Panc1 (cell line): ENCODE results near the gene MTREX. TPM values are rescaled to one million over a fixed set of nuclear protein-coding genes. Genes with fewer than 3 reads are reported as not detected.
A peak's percentile ranks its signal among the peaks of the same experiment; 100 is the strongest.

Experiments used
- ATAC-seq: fragments of 200-7000 bp; cut with Tn5 transposase; 2 replicates; pipeline ENCODE4 v1.9.1; 2020; ENCODE audit warnings: mild to moderate bottlenecking, moderate library complexity
- BruUV-seq: library from RNA; stranded (reverse); fragments of 400-500 nt; replicated peaks from 2 replicates; lab custom pipeline; 2021; lab: Mats Ljungman, UMichigan
- CTCF ChIA-PET: fragments of 300-600 bp; sonication (Branson Sonifier 250); formaldehyde crosslinking; loops from one replicate; lab custom pipeline; 2022; ENCODE audit warnings: antibody characterized with exemption; lab: Charles Lee
- POLR2A ChIA-PET: fragments of 300-600 bp; sonication (Branson Sonifier 250); formaldehyde crosslinking; loops from one replicate; lab custom pipeline; 2022; ENCODE audit warnings: antibody characterized with exemption; lab: Charles Lee
- DNase-seq: peaks from one replicate; pipeline ENCODE4 v3.0.0-alpha.2; 2010; ENCODE audit warnings: low read depth, low spot score
- H3K27ac ChIP-seq: 2 replicates; pipeline ENCODE4 v1.5.1; 2011; ENCODE audit warnings: mild to moderate bottlenecking, low read length, inconsistent platforms
- H3K27me3 ChIP-seq: fragments of 200-500 bp; sonication (Bioruptor generic); 2 replicates; pipeline ENCODE4 v1.6.0; 2014; ENCODE audit warnings: low read length, inconsistent platforms; ENCODE audit not compliant: control insufficient read depth, insufficient read depth
- H3K36me3 ChIP-seq: fragments of 200-500 bp; sonication (Bioruptor generic); 2 replicates; pipeline ENCODE4 v1.5.1; 2014; ENCODE audit warnings: inconsistent platforms, mild to moderate bottlenecking, low read length, moderate library complexity; ENCODE audit not compliant: control insufficient read depth, insufficient read depth
- H3K4me1 ChIP-seq: 2 replicates; pipeline ENCODE4 v1.5.1; 2011; ENCODE audit warnings: inconsistent platforms, mild to moderate bottlenecking, low read length, moderate library complexity; ENCODE audit not compliant: control insufficient read depth, insufficient read depth
- H3K4me3 ChIP-seq, 2 experiments: 2 replicates each; pipeline ENCODE4 v1.5.1; 2011 to 2012; ENCODE audit warnings: low read depth in 2 of 2, low read length in 2 of 2, mild to moderate bottlenecking in 2 of 2, inconsistent platforms in 1 of 2, moderate library complexity in 1 of 2
- H3K9me3 ChIP-seq: fragments of 200-500 bp; sonication (Bioruptor generic); 2 replicates; pipeline ENCODE4 v1.5.1; 2014; ENCODE audit warnings: low read depth, mild to moderate bottlenecking, inconsistent platforms, low read length, moderate library complexity; ENCODE audit not compliant: control insufficient read depth, insufficient read depth
- CTCF ChIP-seq: fragments of 450-650 bp; IDR thresholded peaks from 2 replicates; pipeline ENCODE4 v1.5.1; 2017; ENCODE audit warnings: mild to moderate bottlenecking
- POLR2AphosphoS5 ChIP-seq: IDR thresholded peaks from 2 replicates; pipeline ENCODE4 v1.6.1; 2012; ENCODE audit warnings: mild to moderate bottlenecking, low read depth, low read length, moderate library complexity
- SIN3A ChIP-seq: IDR thresholded peaks from 2 replicates; pipeline ENCODE4 v1.6.1; 2012; ENCODE audit warnings: low read depth, mild to moderate bottlenecking, low read length, moderate library complexity, borderline replicate concordance; ENCODE audit not compliant: insufficient read depth
- TCF7L2 ChIP-seq: IDR thresholded peaks from 2 replicates; pipeline ENCODE4 v1.6.1; 2011; ENCODE audit warnings: mild to moderate bottlenecking, low read depth, low read length, inconsistent platforms
- in situ Hi-C: cut with HindIII; loops from 2 replicates; pipeline ENCODE4 v1.10.0; 2016; ENCODE audit warnings: low sequenced_read_pairs, low pct_unique_long_range_greater_than_20kb
- intact Hi-C: fragments of 100-400 bp; cut with micrococcal nuclease; formaldehyde crosslinking; loops from one replicate; pipeline ENCODE4 v1.10.0; 2022; ENCODE audit not compliant: unreplicated experiment
- total RNA-seq: library from RNA; stranded (reverse); gene quantifications from one replicate; pipeline ENCODE4 v1.2.1, GENCODE V29; 2021; ENCODE audit not compliant: unreplicated experiment
- TF ChIP-seq, protein P1 (sequence below), 2 experiments: IDR thresholded peaks; 2 replicates each; pipeline ENCODE4 v1.6.1; 2011 to 2012; ENCODE audit warnings: low read depth in 2 of 2, control low read depth in 1 of 2, low read length in 1 of 2, mild to moderate bottlenecking in 1 of 2, moderate library complexity in 1 of 2; ENCODE audit not compliant: insufficient read depth in 1 of 2

The MTREX gene
- total RNA-seq, 1 experiment from 2014 or later, result 97.0 TPM

GRCh38 chr5:55406292-55406691, 98.5 kb downstream of the MTREX start:
- peak; percentile 17; the same call in 1 of the 2 replicates for ATAC-seq
- DNase-seq, result no peak
- ChIA-PET POLR2A (no interaction called here), CTCF (interaction anchor here (0.6 to 1.5 kb wide), 2 partner anchors 108 to 286 kb away, joined by 3 to 5 read pairs; no protein-coding TSS in a partner anchor)
- H3K4me1 ChIP-seq, result no peaks in the 10 kb centered on the region
- no TSS peak for BruUV-seq
- TF ChIP-seq CTCF, result no peak
- TF ChIP-seq SIN3A, result no peak
- TF ChIP-seq, protein P1, sequence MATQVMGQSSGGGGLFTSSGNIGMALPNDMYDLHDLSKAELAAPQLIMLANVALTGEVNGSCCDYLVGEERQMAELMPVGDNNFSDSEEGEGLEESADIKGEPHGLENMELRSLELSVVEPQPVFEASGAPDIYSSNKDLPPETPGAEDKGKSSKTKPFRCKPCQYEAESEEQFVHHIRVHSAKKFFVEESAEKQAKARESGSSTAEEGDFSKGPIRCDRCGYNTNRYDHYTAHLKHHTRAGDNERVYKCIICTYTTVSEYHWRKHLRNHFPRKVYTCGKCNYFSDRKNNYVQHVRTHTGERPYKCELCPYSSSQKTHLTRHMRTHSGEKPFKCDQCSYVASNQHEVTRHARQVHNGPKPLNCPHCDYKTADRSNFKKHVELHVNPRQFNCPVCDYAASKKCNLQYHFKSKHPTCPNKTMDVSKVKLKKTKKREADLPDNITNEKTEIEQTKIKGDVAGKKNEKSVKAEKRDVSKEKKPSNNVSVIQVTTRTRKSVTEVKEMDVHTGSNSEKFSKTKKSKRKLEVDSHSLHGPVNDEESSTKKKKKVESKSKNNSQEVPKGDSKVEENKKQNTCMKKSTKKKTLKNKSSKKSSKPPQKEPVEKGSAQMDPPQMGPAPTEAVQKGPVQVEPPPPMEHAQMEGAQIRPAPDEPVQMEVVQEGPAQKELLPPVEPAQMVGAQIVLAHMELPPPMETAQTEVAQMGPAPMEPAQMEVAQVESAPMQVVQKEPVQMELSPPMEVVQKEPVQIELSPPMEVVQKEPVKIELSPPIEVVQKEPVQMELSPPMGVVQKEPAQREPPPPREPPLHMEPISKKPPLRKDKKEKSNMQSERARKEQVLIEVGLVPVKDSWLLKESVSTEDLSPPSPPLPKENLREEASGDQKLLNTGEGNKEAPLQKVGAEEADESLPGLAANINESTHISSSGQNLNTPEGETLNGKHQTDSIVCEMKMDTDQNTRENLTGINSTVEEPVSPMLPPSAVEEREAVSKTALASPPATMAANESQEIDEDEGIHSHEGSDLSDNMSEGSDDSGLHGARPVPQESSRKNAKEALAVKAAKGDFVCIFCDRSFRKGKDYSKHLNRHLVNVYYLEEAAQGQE (IDR thresholded peaks at IDR 0.05; ENCODE audit: insufficient read depth in 1 of 2, low read depth in 2 of 2, low read length in 1 of 2), result no peak
- no peak for TF ChIP-seq TCF7L2
- TF ChIP-seq POLR2AphosphoS5, result no peak
- no peak overlapping the region for H3K4me3 ChIP-seq
- intact Hi-C loops (loop anchor here (2.0 kb wide), 1 partner anchor 285 kb away; no protein-coding TSS in a partner anchor), in situ Hi-C loops (no loop called here)
- no peak overlapping the region for H3K27ac ChIP-seq
- peaks cover 22% of the 10 kb centered on the region for H3K36me3 ChIP-seq
- no peaks in the 10 kb centered on the region for H3K9me3 ChIP-seq
- no peaks in the 10 kb centered on the region for H3K27me3 ChIP-seq

DNA sequence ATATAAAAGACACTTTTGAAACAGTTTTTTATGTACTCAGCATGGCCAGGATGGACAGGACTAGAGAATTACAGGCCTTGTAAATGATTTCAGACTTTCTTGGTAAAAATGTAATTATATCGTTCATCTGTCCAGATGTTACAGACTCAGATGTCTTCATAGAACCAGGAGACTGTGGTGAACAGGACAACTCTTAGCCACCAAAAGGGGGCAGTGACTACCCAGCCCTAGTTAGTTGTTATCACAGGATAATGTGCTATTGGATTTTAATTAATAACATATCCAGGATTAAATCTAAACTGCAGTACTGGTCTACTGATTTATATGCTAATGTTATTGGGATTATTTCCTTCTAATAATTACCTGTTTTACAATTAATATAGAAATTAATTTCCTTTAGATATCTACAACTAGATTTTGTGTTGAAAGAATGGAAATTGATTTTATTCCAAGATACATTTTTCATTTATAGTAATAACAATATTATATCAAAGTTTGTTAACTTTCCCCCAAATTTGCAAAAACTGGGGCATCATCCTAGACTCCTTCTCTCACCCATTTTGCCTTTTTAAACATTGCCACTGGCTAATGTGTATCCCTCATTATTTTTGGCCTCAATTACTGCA, 99.4 kb downstream of the MTREX start:
- no TSS peak for BruUV-seq
- H3K4me1 ChIP-seq, result no peaks in the 10 kb centered on the region
- DNase-seq (peak; percentile 15), ATAC-seq (peak; percentile 82)
- ChIA-PET POLR2A (interaction anchor here (0.6 kb wide), 1 partner anchor 202 kb away, joined by 3 read pairs; no protein-coding TSS in a partner anchor), CTCF (interaction anchor here (1.5 kb wide), 1 partner anchor 285 kb away, joined by 5 read pairs; no protein-coding TSS in a partner anchor)
- H3K27ac ChIP-seq, result no peak overlapping the region
- H3K4me3 ChIP-seq, result no peak overlapping the region
- H3K36me3 ChIP-seq, result peaks cover 22% of the 10 kb centered on the region
- TF ChIP-seq TCF7L2 (no peak), CTCF (peak; percentile 75; the same call in 1 of the 2 replicates)
- no peaks in the 10 kb centered on the region for H3K9me3 ChIP-seq
- in situ Hi-C loops (no loop called here), intact Hi-C loops (loop anchor here (2.0 kb wide), 1 partner anchor 284 kb away; no protein-coding TSS in a partner anchor)
- no peaks in the 10 kb centered on the region for H3K27me3 ChIP-seq
